ENCODE results near the gene ARHGAP45. TPM values are rescaled to one million over a fixed set of nuclear protein-coding genes. Genes with fewer than 3 reads are reported as not detected.

ARHGAP45 gene
- total and polyA plus RNA-seq, 4 donors, result 7.4 to 38.6 (median 18.5) TPM

DNA sequence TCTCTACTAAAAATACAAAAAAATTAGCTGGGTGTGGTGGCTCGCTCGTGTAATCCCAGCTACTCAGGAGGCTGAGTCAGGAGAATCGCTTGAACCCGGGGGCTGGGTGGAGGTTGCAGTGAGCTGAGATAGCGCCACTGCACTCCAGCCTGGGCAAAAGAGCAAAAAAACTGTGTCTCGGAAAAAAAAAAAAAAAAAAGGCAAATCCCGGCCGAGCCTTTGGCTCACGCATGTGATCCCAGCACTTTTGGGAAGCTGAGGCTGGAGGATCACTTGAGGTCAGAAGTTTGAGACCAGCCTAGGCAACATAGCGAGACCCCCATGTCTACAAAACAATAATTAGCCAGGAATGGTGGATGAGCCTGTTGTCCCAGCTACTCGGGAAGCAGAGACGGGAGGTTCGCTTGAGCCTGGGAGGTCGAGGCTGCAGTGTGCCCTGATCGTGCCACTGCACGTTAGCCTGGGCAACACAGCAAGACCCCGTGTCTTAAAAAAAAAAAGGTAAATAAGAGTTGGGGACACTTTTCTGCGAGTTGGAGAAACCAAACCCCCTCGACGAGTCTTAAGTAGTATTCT lies 36.3 kb downstream of the ARHGAP45 start:
- intact Hi-C loops (cut with DNase I), result loop anchor here (2.0 to 5.0 kb wide), 2 partner anchors 76 to 82 kb away; partner anchors contain the start of genes CNN2 (in 1 of the 2), RNU6-2 (in 1 of the 2) and TMEM259 (in 1 of the 2)
- H3K4me3 ChIP-seq (ENCODE audit: low read length in 2 of 2), result no peak overlapping the region
- ATAC-seq (ENCODE audit: low FRiP score), result no peak

DNA sequence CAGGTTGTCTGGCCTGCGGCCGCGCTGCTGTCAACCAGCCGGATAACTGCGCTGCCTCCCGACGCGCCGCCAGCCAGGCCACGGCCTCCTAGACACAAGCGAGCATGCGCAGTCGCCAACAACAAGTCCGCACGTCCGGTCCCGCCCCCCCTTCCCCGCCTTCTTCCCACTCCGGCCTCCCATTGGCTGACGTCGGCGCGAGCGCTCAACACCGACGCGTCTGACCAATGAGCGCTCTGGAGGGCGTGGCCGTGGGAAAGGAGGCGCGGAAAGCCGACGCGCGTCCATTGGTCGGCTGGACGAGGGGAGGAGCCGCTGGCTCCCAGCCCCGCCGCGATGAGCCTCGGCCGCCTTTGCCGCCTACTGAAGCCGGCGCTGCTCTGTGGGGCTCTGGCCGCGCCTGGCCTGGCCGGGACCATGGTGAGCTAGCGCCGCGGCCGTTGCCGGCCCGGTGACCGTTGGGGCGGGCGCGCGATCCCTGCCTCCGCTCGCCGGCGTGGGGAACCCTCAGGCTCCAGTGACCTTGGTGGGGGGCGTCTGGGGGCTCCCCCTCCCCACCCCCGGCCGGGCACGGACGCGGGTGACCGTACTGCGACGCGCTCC lies 36.8 kb downstream of the ARHGAP45 start, which contains the start of gene GPX4:
Gene GPX4 (plus strand): TSS at position 287 of the 603 bp plus-strand sequence. CDS start 50 bp downstream, at position 337.
- no peaks in the 10 kb centered on the region for H3K9me3 ChIP-seq (ENCODE audit: control insufficient read depth, low read length)
- intact Hi-C loops (cut with DNase I), result loop anchor here (2.0 to 5.0 kb wide), 2 partner anchors 77 to 83 kb away; partner anchors contain the start of genes CNN2 (in 1 of the 2), RNU6-2 (in 1 of the 2) and TMEM259 (in 1 of the 2)
- peak within 1 kb of the TSS; percentile 81 to 85 for H3K4me3 ChIP-seq (ENCODE audit: low read length in 2 of 2)
- 0% methylated on average over 62 to 75 of the region's 75 CpGs for WGBS, 2 donors
- H3K36me3 ChIP-seq (ENCODE audit: control insufficient read depth in 1 of 2, insufficient read depth in 2 of 2, low read length in 1 of 2), result no peaks in the 10 kb centered on the region
- H3K27ac ChIP-seq (ENCODE audit: low read depth in 1 of 2, low read length in 2 of 2), result peak within 1 kb of the TSS; percentile 80 to 98
- ATAC-seq (ENCODE audit: low FRiP score) (peak; percentile 91), DNase-seq (peak; percentile 100)
- H3K27me3 ChIP-seq (ENCODE audit: control insufficient read depth in 1 of 2, insufficient read depth in 2 of 2, low read length in 1 of 2), result no peaks in the 10 kb centered on the region
- no peaks in the 10 kb centered on the region for H3K4me1 ChIP-seq (ENCODE audit: control insufficient read depth in 1 of 2, insufficient read depth in 2 of 2, low read length in 2 of 2)

More for the DNA sequence above, 36.3 kb downstream of the ARHGAP45 start:
- Histone ChIP-seq H3K27me3 (ENCODE audit: control insufficient read depth in 1 of 2, insufficient read depth in 2 of 2, low read length in 1 of 2) (no peaks in the 10 kb centered on the region), H3K9me3 (ENCODE audit: control insufficient read depth, low read length) (no peaks in the 10 kb centered on the region), H3K36me3 (ENCODE audit: control insufficient read depth in 1 of 2, insufficient read depth in 2 of 2, low read length in 1 of 2) (no peaks in the 10 kb centered on the region), H3K27ac (ENCODE audit: low read depth in 1 of 2, low read length in 2 of 2) (peak overlapping the region in 1 of 2 donors; percentile 98), H3K4me1 (ENCODE audit: control insufficient read depth in 1 of 2, insufficient read depth in 2 of 2, low read length in 2 of 2) (no peaks in the 10 kb centered on the region)
- WGBS, 2 donors, result 14 to 16% methylated on average over 20 of the region's 20 CpGs
- DNase-seq, result no peak

DNA sequence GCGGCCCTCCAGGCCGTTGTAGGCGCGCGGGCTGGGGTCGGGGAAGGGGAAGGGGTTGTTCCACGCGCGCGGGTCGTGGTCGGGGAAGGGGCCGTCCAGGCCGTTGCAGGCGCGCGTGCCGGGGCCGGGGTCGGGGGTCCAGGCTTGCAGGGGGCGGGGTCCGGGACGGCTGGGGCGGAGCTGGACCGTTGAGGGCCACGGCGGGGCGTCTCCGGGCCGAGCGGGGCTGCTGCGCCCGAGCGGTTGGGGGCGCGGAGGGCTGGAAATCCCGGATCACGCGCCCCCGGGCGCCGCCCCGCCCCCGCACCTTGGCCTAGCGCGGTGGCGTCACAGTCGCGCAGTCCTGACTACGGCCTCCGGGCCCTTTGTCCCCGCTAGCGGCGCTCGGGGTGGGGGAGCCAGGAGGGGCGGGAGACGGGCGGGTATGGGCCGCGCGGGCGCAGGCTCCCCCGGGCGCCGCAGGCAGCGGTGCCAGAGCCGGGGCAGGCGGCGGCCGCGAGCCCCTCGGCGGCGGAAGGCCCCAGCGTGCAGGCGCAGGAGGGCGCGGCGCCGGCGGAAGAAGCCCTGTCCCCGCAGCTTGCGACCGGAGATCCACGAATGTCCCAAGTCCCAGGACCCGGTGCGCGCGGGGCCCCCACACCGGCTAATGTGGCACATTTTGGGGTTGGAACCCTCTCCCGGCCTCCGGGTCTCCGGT lies 37.5 kb downstream of the ARHGAP45 start:
- Histone ChIP-seq H3K27ac (ENCODE audit: low read depth in 1 of 2, low read length in 2 of 2) (peak overlapping the region; percentile 75 to 80), H3K9me3 (ENCODE audit: control insufficient read depth, low read length) (no peaks in the 10 kb centered on the region), H3K4me1 (ENCODE audit: control insufficient read depth in 1 of 2, insufficient read depth in 2 of 2, low read length in 2 of 2) (no peaks in the 10 kb centered on the region), H3K27me3 (ENCODE audit: control insufficient read depth in 1 of 2, insufficient read depth in 2 of 2, low read length in 1 of 2) (no peaks in the 10 kb centered on the region), H3K36me3 (ENCODE audit: control insufficient read depth in 1 of 2, insufficient read depth in 2 of 2, low read length in 1 of 2) (no peaks in the 10 kb centered on the region), H3K4me3 (ENCODE audit: low read length in 2 of 2) (peak overlapping the region; percentile 81 to 85)
- intact Hi-C loops (cut with DNase I), result loop anchor here in 1 of 2 donors (5.0 kb wide), 1 partner anchor 77 kb away; the partner anchor contains the start of gene CNN2
- DNase-seq (peak; percentile 87 to 91), ATAC-seq (ENCODE audit: low FRiP score) (peak; percentile 45)
- WGBS, 2 donors, result 0 to 1% methylated on average over 49 to 93 of the region's 93 CpGs

DNA sequence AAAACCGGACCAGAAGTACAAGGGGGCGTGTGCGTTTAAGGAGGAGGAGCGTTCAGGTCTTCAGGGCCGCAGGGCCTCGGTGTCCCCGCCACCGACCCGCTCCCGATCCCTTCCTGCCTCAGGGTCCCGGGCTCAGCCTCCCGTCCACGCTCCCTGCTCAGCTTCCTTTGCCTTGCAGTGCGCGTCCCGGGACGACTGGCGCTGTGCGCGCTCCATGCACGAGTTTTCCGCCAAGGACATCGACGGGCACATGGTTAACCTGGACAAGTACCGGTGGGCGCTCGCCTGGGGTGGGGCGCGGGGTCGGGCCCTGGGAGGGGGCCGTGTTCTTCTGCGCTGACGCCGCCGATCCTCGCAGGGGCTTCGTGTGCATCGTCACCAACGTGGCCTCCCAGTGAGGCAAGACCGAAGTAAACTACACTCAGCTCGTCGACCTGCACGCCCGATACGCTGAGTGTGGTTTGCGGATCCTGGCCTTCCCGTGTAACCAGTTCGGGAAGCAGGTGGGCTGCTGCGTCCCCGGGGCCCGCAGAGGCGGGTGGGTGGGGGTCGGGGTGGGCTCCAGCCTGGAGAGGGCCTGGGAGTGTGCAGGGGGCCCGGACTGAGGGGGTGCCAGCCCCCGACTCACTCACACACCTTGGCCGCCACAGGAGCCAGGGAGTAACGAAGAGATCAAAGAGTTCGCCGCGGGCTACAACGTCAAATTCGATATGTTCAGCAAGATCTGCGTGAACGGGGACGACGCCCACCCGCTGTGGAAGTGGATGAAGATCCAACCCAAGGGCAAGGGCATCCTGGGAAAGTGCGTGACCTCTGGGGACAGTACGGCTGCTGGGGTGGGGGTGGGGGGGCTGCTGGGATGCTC lies 38.3 kb downstream of the ARHGAP45 start:
- Histone ChIP-seq H3K27me3 (ENCODE audit: control insufficient read depth in 1 of 2, insufficient read depth in 2 of 2, low read length in 1 of 2) (no peaks in the 10 kb centered on the region), H3K4me1 (ENCODE audit: control insufficient read depth in 1 of 2, insufficient read depth in 2 of 2, low read length in 2 of 2) (no peaks in the 10 kb centered on the region), H3K36me3 (ENCODE audit: control insufficient read depth in 1 of 2, insufficient read depth in 2 of 2, low read length in 1 of 2) (no peaks in the 10 kb centered on the region), H3K27ac (ENCODE audit: low read depth in 1 of 2, low read length in 2 of 2) (peak overlapping the region in 1 of 2 donors; percentile 75), H3K9me3 (ENCODE audit: control insufficient read depth, low read length) (no peaks in the 10 kb centered on the region), H3K4me3 (ENCODE audit: low read length in 2 of 2) (peak overlapping the region; percentile 81 to 85)
- intact Hi-C loops (cut with DNase I), result no loop called here
- DNase-seq (peak in 1 of 2 donors; percentile 74), ATAC-seq (ENCODE audit: low FRiP score) (no peak)
- 27% methylated on average over 66 to 69 of the region's 69 CpGs for WGBS, 2 donors

DNA sequence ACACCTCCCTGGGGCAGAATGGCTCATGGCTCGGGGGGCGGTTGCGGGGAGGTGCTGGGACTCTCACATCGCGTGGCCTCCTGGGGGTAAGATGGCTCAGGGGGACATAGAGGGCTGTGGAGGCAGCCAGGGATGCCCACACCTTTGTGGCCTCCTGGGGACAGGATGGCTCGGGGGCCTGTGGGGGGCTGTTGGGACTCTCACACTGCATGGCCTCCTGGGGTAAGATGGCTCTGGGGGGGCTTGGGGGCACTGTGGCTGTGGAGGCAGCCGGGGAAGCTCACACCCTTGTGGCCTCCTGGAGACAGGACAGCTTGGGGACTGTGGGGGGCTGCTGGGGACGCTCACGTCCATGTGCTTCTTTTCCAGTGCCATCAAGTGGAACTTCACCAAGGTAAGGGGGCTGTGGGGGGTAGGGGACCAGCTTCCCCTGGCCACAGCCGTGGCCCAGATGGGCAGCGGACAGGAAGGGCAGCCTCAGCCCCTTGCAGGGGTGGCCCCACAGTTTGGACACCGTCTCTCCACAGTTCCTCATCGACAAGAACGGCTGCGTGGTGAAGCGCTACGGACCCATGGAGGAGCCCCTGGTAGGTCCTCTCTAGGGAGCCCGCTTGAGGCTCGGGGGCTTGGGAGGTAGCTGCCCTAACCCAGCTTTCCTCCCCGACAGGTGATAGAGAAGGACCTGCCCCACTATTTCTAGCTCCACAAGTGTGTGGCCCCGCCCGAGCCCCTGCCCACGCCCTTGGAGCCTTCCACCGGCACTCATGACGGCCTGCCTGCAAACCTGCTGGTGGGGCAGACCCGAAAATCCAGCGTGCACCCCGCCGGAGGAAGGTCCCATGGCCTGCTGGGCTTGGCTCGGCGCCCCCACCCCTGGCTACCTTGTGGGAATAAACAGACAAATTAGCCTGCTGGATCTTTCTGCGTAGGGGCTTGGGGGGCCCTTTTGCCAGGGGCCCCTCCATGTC lies 39.2 kb downstream of the ARHGAP45 start:
- intact Hi-C loops (cut with DNase I), result no loop called here
- no peaks in the 10 kb centered on the region for H3K36me3 ChIP-seq (ENCODE audit: control insufficient read depth in 1 of 2, insufficient read depth in 2 of 2, low read length in 1 of 2)
- no peaks in the 10 kb centered on the region for H3K9me3 ChIP-seq (ENCODE audit: control insufficient read depth, low read length)
- DNase-seq, result no peak
- ATAC-seq (ENCODE audit: low FRiP score), result no peak
- H3K27me3 ChIP-seq (ENCODE audit: control insufficient read depth in 1 of 2, insufficient read depth in 2 of 2, low read length in 1 of 2), result no peaks in the 10 kb centered on the region
- no peaks in the 10 kb centered on the region for H3K4me1 ChIP-seq (ENCODE audit: control insufficient read depth in 1 of 2, insufficient read depth in 2 of 2, low read length in 2 of 2)
- no peak overlapping the region for H3K4me3 ChIP-seq (ENCODE audit: low read length in 2 of 2)
- 89 to 92% methylated on average over 32 of the region's 32 CpGs for WGBS, 2 donors
- no peak overlapping the region for H3K27ac ChIP-seq (ENCODE audit: low read depth in 1 of 2, low read length in 2 of 2)

- intact Hi-C loops (cut with DNase I), result no loop called here
- Histone ChIP-seq H3K9me3 (ENCODE audit: control insufficient read depth, low read length) (no peaks in the 10 kb centered on the region), H3K27ac (ENCODE audit: low read depth in 1 of 2, low read length in 2 of 2) (no peak overlapping the region), H3K4me3 (ENCODE audit: low read length in 2 of 2) (no peak overlapping the region), H3K4me1 (ENCODE audit: control insufficient read depth in 1 of 2, insufficient read depth in 2 of 2, low read length in 2 of 2) (no peaks in the 10 kb centered on the region), H3K36me3 (ENCODE audit: control insufficient read depth in 1 of 2, insufficient read depth in 2 of 2, low read length in 1 of 2) (no peaks in the 10 kb centered on the region), H3K27me3 (ENCODE audit: control insufficient read depth in 1 of 2, insufficient read depth in 2 of 2, low read length in 1 of 2) (no peaks in the 10 kb centered on the region)
- 61 to 62% methylated on average over 17 of the region's 17 CpGs for WGBS, 2 donors
- DNase-seq, result no peak
- no peak for ATAC-seq (ENCODE audit: low FRiP score)
Measured at GRCh38 chr19:1106841-1107660, 40.1 kb downstream of the ARHGAP45 start.

DNA sequence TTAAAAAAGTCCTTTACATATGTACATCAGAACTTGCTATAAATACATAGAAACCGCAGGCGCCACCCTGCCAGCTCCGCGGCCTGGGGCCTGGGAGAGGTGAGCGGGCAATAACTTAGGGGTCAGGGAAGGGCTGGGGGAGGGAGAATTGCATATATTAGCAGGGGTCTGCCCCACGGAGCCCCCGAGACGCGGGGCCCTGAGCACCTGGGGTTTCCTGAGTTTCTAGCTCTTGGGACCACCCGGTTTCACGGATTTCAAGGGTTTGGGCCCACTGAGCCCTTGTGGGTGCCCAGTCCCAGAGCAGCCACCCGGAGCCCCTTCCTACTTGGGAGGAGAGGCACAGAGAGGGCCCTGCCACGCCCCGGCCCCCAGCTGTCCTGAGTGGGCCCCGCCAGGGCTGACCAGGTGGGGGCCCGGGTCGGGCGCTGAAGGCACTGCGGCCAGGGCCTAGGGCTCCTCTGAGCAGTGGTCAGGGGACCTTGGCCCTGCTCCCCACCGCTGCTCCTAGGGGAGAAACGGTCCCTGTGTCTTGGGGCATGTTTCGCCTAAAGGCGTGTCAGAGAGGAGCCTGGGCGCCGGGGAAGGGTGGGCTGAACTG lies 40.8 kb downstream of the ARHGAP45 start:
- Histone ChIP-seq H3K27me3 (ENCODE audit: control insufficient read depth in 1 of 2, insufficient read depth in 2 of 2, low read length in 1 of 2) (no peaks in the 10 kb centered on the region), H3K4me3 (ENCODE audit: low read length in 2 of 2) (no peak overlapping the region), H3K9me3 (ENCODE audit: control insufficient read depth, low read length) (no peaks in the 10 kb centered on the region), H3K4me1 (ENCODE audit: control insufficient read depth in 1 of 2, insufficient read depth in 2 of 2, low read length in 2 of 2) (no peaks in the 10 kb centered on the region), H3K36me3 (ENCODE audit: control insufficient read depth in 1 of 2, insufficient read depth in 2 of 2, low read length in 1 of 2) (no peaks in the 10 kb centered on the region), H3K27ac (ENCODE audit: low read depth in 1 of 2, low read length in 2 of 2) (no peak overlapping the region)
- WGBS, 2 donors, result 89 to 91% methylated on average over 25 of the region's 25 CpGs
- intact Hi-C loops (cut with DNase I), result no loop called here
- DNase-seq, result no peak
- ATAC-seq (ENCODE audit: low FRiP score), result no peak

Measured in aorta (tissue), 5 donors.